ENCODE results near the gene PSD.

DNA sequence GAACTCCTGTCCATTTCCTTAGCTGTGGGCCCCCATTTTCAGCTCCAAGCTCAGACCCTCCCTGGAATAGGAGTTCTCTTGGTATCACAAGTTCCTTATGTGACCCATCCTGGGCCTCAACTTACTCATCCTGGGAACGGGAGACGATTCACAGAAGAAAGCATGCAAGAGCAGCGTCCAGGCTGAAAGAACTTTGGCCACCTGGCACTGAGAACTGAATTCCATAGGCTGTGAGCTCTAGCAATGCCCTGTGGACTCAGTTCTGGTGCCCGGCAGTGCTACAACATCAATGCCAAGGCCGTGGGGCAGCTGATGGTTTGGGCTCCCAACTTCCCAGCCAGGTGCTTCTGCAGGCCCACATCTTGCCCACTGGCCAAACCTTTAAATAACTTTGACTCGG lies 17.7 kb upstream of the PSD start:
- TF ChIP-seq POLR2A (IDR thresholded peaks at IDR 0.05; ENCODE audit: low read depth), result no peak
- TF ChIP-seq, protein P1, sequence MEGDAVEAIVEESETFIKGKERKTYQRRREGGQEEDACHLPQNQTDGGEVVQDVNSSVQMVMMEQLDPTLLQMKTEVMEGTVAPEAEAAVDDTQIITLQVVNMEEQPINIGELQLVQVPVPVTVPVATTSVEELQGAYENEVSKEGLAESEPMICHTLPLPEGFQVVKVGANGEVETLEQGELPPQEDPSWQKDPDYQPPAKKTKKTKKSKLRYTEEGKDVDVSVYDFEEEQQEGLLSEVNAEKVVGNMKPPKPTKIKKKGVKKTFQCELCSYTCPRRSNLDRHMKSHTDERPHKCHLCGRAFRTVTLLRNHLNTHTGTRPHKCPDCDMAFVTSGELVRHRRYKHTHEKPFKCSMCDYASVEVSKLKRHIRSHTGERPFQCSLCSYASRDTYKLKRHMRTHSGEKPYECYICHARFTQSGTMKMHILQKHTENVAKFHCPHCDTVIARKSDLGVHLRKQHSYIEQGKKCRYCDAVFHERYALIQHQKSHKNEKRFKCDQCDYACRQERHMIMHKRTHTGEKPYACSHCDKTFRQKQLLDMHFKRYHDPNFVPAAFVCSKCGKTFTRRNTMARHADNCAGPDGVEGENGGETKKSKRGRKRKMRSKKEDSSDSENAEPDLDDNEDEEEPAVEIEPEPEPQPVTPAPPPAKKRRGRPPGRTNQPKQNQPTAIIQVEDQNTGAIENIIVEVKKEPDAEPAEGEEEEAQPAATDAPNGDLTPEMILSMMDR (IDR thresholded peaks at IDR 0.05), result no peak
- no peak for TF ChIP-seq POLR2AphosphoS5 (IDR thresholded peaks at IDR 0.05)
- no peak for TF ChIP-seq EP300 (IDR thresholded peaks at IDR 0.05)
